ENCODE measurements around the gene PNLIPRP2. TPM values are rescaled to one million over a fixed set of nuclear protein-coding genes. Genes with fewer than 3 reads are reported as not detected.

The PNLIPRP2 gene
- polyA plus RNA-seq, 1 of the 3 experiments (the other 2 are of a cell fraction), result not detected

DNA sequence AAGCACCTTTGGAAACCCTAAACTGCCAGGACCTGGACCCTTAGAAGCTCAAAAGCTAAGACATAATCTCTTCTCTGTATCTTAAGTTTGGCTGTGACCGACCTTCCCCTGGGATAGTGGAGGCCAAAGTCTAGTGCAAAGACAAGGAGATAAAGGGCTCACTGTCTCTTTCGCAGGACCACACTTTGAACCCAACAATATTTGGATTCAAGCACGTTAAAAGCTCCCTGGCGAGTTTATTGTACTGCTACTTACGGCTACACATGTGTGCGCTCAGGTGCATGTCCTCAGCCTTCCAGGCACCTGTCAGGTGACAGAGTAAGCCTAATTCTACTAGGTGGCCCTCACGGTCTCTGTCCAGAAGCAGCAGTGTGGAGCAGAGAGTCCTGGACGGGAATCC lies 55.9 kb downstream of the PNLIPRP2 start:
- DNase-seq, result no peak
- Histone ChIP-seq H3K4me3 (ENCODE audit: low read depth in 2 of 2, low read length in 1 of 2) (no peak overlapping the region), H3K27me3 (ENCODE audit: insufficient read depth) (no peaks in the 10 kb centered on the region), H4K20me1 (ENCODE audit: insufficient read depth) (no peaks in the 10 kb centered on the region), H3F3A (replicated peaks; ENCODE audit: insufficient read depth) (no peaks in the 10 kb centered on the region), H3K4me1 (ENCODE audit: control insufficient read depth in 1 of 2, insufficient read depth in 2 of 2, low read depth in 1 of 2, low read length in 1 of 2) (peaks cover 4 to 5% of the 10 kb centered on the region in 2 experiments; a peak in 2 of 4 replicates), H3K9me3 (no peaks in the 10 kb centered on the region), H3K27ac (ENCODE audit: low read depth in 2 of 2, low read length in 1 of 2) (no peak overlapping the region), H3K9me2 (no peaks in the 10 kb centered on the region), H3K36me3 (replicated peaks in 1 of 2; ENCODE audit: control insufficient read depth in 1 of 2, insufficient read depth in 2 of 2, low read length in 1 of 2) (no peaks in the 10 kb centered on the region), H3K4me2 (no peak overlapping the region), H3K79me2 (ENCODE audit: insufficient read depth) (no peaks in the 10 kb centered on the region), H2AFZ (ENCODE audit: low read depth) (no peak overlapping the region), H3K9ac (no peak overlapping the region)
- POLR2A ChIA-PET, result no interaction called here
- CTCF ChIA-PET, result interaction anchor here (0.8 to 6.3 kb wide), 3 partner anchors 112 to 491 kb away, joined by 3 to 46 read pairs (median 3); no protein-coding TSS in a partner anchor
- WGBS (ENCODE audit: low lambda C conversion rate), result 70% methylated on average over 8 of the region's 8 CpGs
- TF ChIP-seq MEF2A (IDR thresholded peaks at IDR 0.05; ENCODE audit: borderline replicate concordance, low read depth) (no peak), MXI1 (IDR thresholded peaks at IDR 0.05; ENCODE audit: low read depth, low read length) (no peak), YY1 (IDR thresholded peaks at IDR 0.05; ENCODE audit: low read depth) (no peak), NFIC (IDR thresholded peaks at IDR 0.05; ENCODE audit: borderline replicate concordance) (no peak)
- TF ChIP-seq, protein P1, sequence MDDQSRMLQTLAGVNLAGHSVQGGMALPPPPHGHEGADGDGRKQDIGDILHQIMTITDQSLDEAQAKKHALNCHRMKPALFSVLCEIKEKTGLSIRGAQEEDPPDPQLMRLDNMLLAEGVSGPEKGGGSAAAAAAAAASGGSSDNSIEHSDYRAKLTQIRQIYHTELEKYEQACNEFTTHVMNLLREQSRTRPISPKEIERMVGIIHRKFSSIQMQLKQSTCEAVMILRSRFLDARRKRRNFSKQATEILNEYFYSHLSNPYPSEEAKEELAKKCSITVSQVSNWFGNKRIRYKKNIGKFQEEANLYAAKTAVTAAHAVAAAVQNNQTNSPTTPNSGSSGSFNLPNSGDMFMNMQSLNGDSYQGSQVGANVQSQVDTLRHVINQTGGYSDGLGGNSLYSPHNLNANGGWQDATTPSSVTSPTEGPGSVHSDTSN (IDR thresholded peaks at IDR 0.05), result no peak

DNA sequence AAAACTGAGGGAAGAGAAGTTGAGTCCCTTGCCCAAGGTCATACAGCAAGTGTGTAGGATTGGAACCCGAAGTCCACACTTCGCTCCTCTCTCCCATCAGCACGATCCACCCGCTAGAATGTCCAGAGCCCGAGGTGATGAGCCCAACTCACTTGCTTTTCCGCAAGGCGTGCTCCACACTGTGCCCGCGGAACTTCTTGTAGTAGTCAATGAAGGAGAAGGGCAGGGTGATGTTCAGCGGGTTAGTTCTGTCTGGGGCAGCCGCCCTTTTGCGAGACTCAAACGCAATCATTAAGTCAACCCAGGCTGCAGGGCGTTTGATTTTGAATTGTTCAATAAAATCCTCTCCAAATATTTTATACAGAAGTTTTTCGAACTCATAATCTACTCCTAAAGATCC lies 58.6 kb downstream of the PNLIPRP2 start:
- POLR2A ChIA-PET, result no interaction called here
- DNase-seq, result no peak
- no peak overlapping the region for H3K9ac ChIP-seq
- TF ChIP-seq FOSL2 (IDR thresholded peaks at IDR 0.05; ENCODE audit: borderline replicate concordance, low read depth) (no peak), EZH2phosphoT487 (IDR thresholded peaks at IDR 0.05; ENCODE audit: borderline replicate concordance, low read depth) (no peak), CHD2 (IDR thresholded peaks at IDR 0.05; ENCODE audit: low read length, partially characterized antibody) (no peak), FOXJ3 (CRISPR knock-in tag; IDR thresholded peaks at IDR 0.05) (no peak), YY1 (IDR thresholded peaks at IDR 0.05; ENCODE audit: low read depth) (no peak), POLR2AphosphoS5 (IDR thresholded peaks at IDR 0.05; ENCODE audit: low read depth, low read length) (no peak), ELF1 (IDR thresholded peaks at IDR 0.05) (no peak), TEAD4 (IDR thresholded peaks at IDR 0.05; ENCODE audit: borderline replicate concordance, insufficient read depth) (no peak), SMC3 (IDR thresholded peaks at IDR 0.05; ENCODE audit: low read depth, low read length) (no peak)
- TF ChIP-seq, protein P2, sequence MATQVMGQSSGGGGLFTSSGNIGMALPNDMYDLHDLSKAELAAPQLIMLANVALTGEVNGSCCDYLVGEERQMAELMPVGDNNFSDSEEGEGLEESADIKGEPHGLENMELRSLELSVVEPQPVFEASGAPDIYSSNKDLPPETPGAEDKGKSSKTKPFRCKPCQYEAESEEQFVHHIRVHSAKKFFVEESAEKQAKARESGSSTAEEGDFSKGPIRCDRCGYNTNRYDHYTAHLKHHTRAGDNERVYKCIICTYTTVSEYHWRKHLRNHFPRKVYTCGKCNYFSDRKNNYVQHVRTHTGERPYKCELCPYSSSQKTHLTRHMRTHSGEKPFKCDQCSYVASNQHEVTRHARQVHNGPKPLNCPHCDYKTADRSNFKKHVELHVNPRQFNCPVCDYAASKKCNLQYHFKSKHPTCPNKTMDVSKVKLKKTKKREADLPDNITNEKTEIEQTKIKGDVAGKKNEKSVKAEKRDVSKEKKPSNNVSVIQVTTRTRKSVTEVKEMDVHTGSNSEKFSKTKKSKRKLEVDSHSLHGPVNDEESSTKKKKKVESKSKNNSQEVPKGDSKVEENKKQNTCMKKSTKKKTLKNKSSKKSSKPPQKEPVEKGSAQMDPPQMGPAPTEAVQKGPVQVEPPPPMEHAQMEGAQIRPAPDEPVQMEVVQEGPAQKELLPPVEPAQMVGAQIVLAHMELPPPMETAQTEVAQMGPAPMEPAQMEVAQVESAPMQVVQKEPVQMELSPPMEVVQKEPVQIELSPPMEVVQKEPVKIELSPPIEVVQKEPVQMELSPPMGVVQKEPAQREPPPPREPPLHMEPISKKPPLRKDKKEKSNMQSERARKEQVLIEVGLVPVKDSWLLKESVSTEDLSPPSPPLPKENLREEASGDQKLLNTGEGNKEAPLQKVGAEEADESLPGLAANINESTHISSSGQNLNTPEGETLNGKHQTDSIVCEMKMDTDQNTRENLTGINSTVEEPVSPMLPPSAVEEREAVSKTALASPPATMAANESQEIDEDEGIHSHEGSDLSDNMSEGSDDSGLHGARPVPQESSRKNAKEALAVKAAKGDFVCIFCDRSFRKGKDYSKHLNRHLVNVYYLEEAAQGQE (IDR thresholded peaks at IDR 0.05; ENCODE audit: low read depth, low read length), result no peak
- TF ChIP-seq, protein P3, sequence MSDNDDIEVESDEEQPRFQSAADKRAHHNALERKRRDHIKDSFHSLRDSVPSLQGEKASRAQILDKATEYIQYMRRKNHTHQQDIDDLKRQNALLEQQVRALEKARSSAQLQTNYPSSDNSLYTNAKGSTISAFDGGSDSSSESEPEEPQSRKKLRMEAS (IDR thresholded peaks at IDR 0.05; ENCODE audit: low read depth), result no peak
- TF ChIP-seq, protein P4, sequence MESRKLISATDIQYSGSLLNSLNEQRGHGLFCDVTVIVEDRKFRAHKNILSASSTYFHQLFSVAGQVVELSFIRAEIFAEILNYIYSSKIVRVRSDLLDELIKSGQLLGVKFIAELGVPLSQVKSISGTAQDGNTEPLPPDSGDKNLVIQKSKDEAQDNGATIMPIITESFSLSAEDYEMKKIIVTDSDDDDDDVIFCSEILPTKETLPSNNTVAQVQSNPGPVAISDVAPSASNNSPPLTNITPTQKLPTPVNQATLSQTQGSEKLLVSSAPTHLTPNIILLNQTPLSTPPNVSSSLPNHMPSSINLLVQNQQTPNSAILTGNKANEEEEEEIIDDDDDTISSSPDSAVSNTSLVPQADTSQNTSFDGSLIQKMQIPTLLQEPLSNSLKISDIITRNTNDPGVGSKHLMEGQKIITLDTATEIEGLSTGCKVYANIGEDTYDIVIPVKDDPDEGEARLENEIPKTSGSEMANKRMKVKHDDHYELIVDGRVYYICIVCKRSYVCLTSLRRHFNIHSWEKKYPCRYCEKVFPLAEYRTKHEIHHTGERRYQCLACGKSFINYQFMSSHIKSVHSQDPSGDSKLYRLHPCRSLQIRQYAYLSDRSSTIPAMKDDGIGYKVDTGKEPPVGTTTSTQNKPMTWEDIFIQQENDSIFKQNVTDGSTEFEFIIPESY (IDR thresholded peaks at IDR 0.05; ENCODE audit: borderline replicate concordance, low read depth), result no peak
- TF ChIP-seq, protein P1 (IDR thresholded peaks at IDR 0.05), result no peak
- no peaks in the 10 kb centered on the region for H3K27me3 ChIP-seq (ENCODE audit: insufficient read depth)
- H3K79me2 ChIP-seq (ENCODE audit: insufficient read depth), result no peaks in the 10 kb centered on the region
- no peak overlapping the region; a peak in 1 of 4 replicates for H3K27ac ChIP-seq (ENCODE audit: low read depth in 2 of 2, low read length in 1 of 2)
- no peaks in the 10 kb centered on the region for H4K20me1 ChIP-seq (ENCODE audit: insufficient read depth)
- no peak overlapping the region for H2AFZ ChIP-seq (ENCODE audit: low read depth)
- no peak overlapping the region for H3K4me2 ChIP-seq
- no peaks in the 10 kb centered on the region for H3K36me3 ChIP-seq (replicated peaks in 1 of 2; ENCODE audit: control insufficient read depth in 1 of 2, insufficient read depth in 2 of 2, low read length in 1 of 2)
- 92% methylated on average over 14 of the region's 15 CpGs for WGBS (ENCODE audit: low lambda C conversion rate)
- CTCF ChIA-PET, result interaction anchor here (0.7 to 6.3 kb wide), 3 partner anchors 41 to 118 kb away, joined by 3 to 46 read pairs (median 4); no protein-coding TSS in a partner anchor
- no peaks in the 10 kb centered on the region for H3K9me2 ChIP-seq
- H3K4me1 ChIP-seq (ENCODE audit: control insufficient read depth in 1 of 2, insufficient read depth in 2 of 2, low read depth in 1 of 2, low read length in 1 of 2), result no peaks in the 10 kb centered on the region; a peak in 1 of 4 replicates
- H3F3A ChIP-seq (replicated peaks; ENCODE audit: insufficient read depth), result no peaks in the 10 kb centered on the region
- H3K4me3 ChIP-seq (ENCODE audit: low read depth in 2 of 2, low read length in 1 of 2), result no peak overlapping the region
- H3K9me3 ChIP-seq, result no peaks in the 10 kb centered on the region
